Activated CD8-positive, alpha-beta T cell treated with anti-CD3 and anti-CD28 coated beads for 36 hours (primary cell): ENCODE measurements around the gene DHX34. TPM values are rescaled to one million over a fixed set of nuclear protein-coding genes. Genes with fewer than 3 reads are reported as not detected.
"Not testable (repeated sequence)": the region's sequence is repeated elsewhere in the genome, so short reads cannot be mapped to it uniquely, and the experiment has no call there.

Experiments used
- ATAC-seq: fragments of 200-7000 bp; cut with Tn5 transposase; one replicate; pipeline ENCODE4 v1.10.0; 2021; ENCODE audit warnings: mild to moderate bottlenecking, moderate library complexity
- CTCF ChIA-PET: fragments of 350-600 bp; sonication (Branson Sonifier 250); formaldehyde crosslinking; loops from one replicate; lab custom pipeline; 2021; ENCODE audit warnings: antibody characterized with exemption; lab: Charles Lee
- POLR2A ChIA-PET: fragments of 350-600 bp; sonication (Branson Sonifier 250); formaldehyde crosslinking; loops from one replicate; lab custom pipeline; 2021; ENCODE audit warnings: antibody characterized with exemption; lab: Charles Lee
- DNase-seq: peaks from one replicate; pipeline ENCODE4 v3.0.0-alpha.2; 2020
- H3K27ac Mint-ChIP-seq: one replicate; pipeline ENCODE4 v1.8.0; 2021; ENCODE audit warnings: mild to moderate bottlenecking, mixed read lengths
- H3K27me3 Mint-ChIP-seq: one replicate; pipeline ENCODE4 v1.8.0; 2021; ENCODE audit warnings: mixed read lengths
- H3K36me3 Mint-ChIP-seq: one replicate; pipeline ENCODE4 v1.8.0; 2021; ENCODE audit warnings: low read depth, mixed read lengths
- H3K4me1 Mint-ChIP-seq: one replicate; pipeline ENCODE4 v1.8.0; 2021; ENCODE audit warnings: low read depth, mixed read lengths
- H3K4me3 Mint-ChIP-seq: one replicate; pipeline ENCODE4 v1.8.0; 2021; ENCODE audit warnings: mild to moderate bottlenecking, moderate library complexity, mixed read lengths
- H3K9me3 Mint-ChIP-seq: one replicate; pipeline ENCODE4 v1.8.0; 2021; ENCODE audit warnings: mixed read lengths
- CTCF ChIP-seq: fragments of 200-600 bp; IDR thresholded peaks from one replicate; pipeline ENCODE4 v1.8.0; 2022; ENCODE audit warnings: antibody characterized with exemption, mild to moderate bottlenecking
- intact Hi-C: fragments of 100-400 bp; cut with micrococcal nuclease; formaldehyde crosslinking; loops from one replicate; pipeline ENCODE4 v1.10.0; 2022
- total RNA-seq, 2 experiments: library from RNA; stranded (reverse); gene quantifications; one replicate each; pipeline ENCODE4 v1.2.3, GENCODE V29; 2021

The DHX34 gene
- total RNA-seq, 2 experiments from 2014 or later, result 14.2 to 14.9 TPM

DNA sequence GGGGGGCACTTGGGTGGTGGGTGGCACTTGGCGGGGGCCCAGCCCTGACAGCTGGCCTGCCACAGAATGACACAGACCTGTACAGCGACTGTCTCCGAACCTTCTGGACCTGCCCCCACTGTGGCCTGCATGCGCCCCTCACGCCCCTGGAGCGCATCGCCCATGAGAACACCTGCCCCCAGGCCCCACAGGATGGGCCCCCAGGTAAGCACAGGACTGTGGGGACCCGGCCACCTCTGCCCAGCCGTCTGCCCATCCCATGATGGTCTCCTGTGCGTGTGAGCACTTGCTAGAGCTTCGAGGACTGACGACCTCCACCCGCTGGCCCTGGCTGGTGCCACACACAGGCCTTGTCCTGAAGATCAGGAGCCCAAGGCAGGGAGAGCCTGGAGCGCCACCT lies 32.0 kb downstream of the DHX34 start:
- peak overlapping the region; percentile 25 for H3K27ac Mint-ChIP-seq
- CTCF ChIA-PET, result no interaction called here
- ATAC-seq (no peak), DNase-seq (no peak)
- peaks cover 26% of the 10 kb centered on the region for H3K4me1 Mint-ChIP-seq
- intact Hi-C loops, result no loop called here
- peaks cover 21% of the 10 kb centered on the region for H3K36me3 Mint-ChIP-seq
- H3K9me3 Mint-ChIP-seq, result no peaks in the 10 kb centered on the region
- H3K4me3 Mint-ChIP-seq, result no peak overlapping the region
- no peak for TF ChIP-seq CTCF
- H3K27me3 Mint-ChIP-seq, result no peaks in the 10 kb centered on the region
- POLR2A ChIA-PET, result no interaction called here

- DNase-seq (peak; percentile 34), ATAC-seq (peak; percentile 52)
- TF ChIP-seq CTCF, result no peak
- H3K4me3 Mint-ChIP-seq, result no peak overlapping the region
- no peaks in the 10 kb centered on the region for H3K9me3 Mint-ChIP-seq
- CTCF ChIA-PET, result interaction anchor here (2.3 kb wide), 1 partner anchor 10 kb away, joined by 12 read pairs; no protein-coding TSS in a partner anchor
- peaks cover 26% of the 10 kb centered on the region for H3K4me1 Mint-ChIP-seq
- POLR2A ChIA-PET, result no interaction called here
- H3K36me3 Mint-ChIP-seq, result peaks cover 21% of the 10 kb centered on the region
- no peaks in the 10 kb centered on the region for H3K27me3 Mint-ChIP-seq
- intact Hi-C loops, result no loop called here
- H3K27ac Mint-ChIP-seq, result peak overlapping the region; percentile 25
These were observed 32.7 kb downstream of the DHX34 start for GRCh38 chr19:47381653-47382279.

DNA sequence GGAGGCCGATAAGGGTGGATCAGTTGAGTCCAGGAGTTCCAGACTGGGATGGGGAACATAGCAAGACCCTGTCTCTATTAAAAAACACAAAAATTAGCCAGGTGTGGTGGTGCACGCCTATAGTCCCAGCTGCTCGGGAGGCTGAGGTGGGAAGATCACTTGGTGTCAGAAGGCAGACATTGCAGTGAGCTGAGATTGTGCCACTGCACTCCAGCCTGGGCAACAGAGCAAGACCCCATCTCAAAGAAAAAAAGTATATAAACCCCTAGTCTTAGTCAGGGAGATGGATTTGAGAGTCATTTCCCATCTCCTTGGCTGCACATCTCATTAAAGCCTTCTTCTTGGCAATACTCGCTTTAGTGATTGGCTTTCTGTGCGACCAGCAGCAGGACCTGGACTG lies 34.8 kb downstream of the DHX34 start:
- DNase-seq, H3K27me3 Mint-ChIP-seq, ATAC-seq, intact Hi-C loops, H3K4me3 Mint-ChIP-seq, H3K27ac Mint-ChIP-seq, H3K9me3 Mint-ChIP-seq: not testable (repeated sequence)
- peaks cover 21% of the 10 kb centered on the region for H3K36me3 Mint-ChIP-seq
- ChIA-PET POLR2A (interaction anchor here (0.6 to 1.9 kb wide), 2 partner anchors 109 to 1483 kb away, joined by 3 to 4 read pairs; partner anchors contain the start of gene INAFM1), CTCF (interaction anchor here (1.4 to 2.3 kb wide), 2 partner anchors 7 to 44 kb away, joined by 4 to 12 read pairs; no protein-coding TSS in a partner anchor)
- peaks cover 26% of the 10 kb centered on the region for H3K4me1 Mint-ChIP-seq

DNA sequence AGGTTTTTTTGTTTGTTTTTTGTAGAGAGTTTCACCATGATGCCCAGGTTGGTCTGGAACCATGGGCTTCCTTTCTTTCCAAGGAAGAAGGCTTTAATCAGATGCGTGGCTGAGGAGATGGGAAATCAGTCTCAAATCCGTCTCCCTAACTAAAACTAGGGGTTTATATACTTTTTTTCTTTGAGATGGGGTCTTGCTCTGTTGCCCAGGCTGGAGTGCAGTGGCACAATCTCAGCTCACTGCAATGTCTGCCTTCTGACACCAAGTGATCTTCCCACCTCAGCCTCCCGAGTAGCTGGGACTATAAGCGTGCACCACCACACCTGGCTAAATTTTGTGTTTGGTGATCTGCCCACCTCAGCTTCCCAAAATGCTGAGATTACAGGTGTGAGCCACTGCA lies 35.4 kb downstream of the DHX34 start:
- H3K9me3 Mint-ChIP-seq, result not testable (repeated sequence)

GRCh38 chr19:47386582-47386981 lies 37.5 kb downstream of the DHX34 start:
- H3K4me1 Mint-ChIP-seq, result peaks cover 17% of the 10 kb centered on the region
- DNase-seq, H3K36me3 Mint-ChIP-seq, intact Hi-C loops, H3K27ac Mint-ChIP-seq, H3K9me3 Mint-ChIP-seq, H3K4me3 Mint-ChIP-seq, POLR2A ChIA-PET, ATAC-seq, H3K27me3 Mint-ChIP-seq: not testable (repeated sequence)
- CTCF ChIA-PET, result interaction anchor here (2.1 kb wide), 1 partner anchor 37 kb away, joined by 8 read pairs; the partner anchor contains the start of gene DHX34

More for the DNA sequence above, 35.4 kb downstream of the DHX34 start:
- H3K27me3 Mint-ChIP-seq, intact Hi-C loops, DNase-seq, H3K27ac Mint-ChIP-seq, ATAC-seq, H3K4me3 Mint-ChIP-seq: not testable (repeated sequence)
- H3K36me3 Mint-ChIP-seq, result peaks cover 21% of the 10 kb centered on the region
- POLR2A ChIA-PET, result interaction anchor here (0.6 to 1.9 kb wide), 3 partner anchors 110 to 1484 kb away, joined by 3 to 4 read pairs (median 3); partner anchors contain the start of gene INAFM1
- H3K4me1 Mint-ChIP-seq, result peaks cover 26% of the 10 kb centered on the region
- CTCF ChIA-PET, result interaction anchor here (1.4 kb wide), 1 partner anchor 44 kb away, joined by 4 read pairs; no protein-coding TSS in a partner anchor

GRCh38 chr19:47387623-47388022 lies 38.5 kb downstream of the DHX34 start:
- peaks cover 11% of the 10 kb centered on the region for H3K4me1 Mint-ChIP-seq
- H3K27me3 Mint-ChIP-seq, H3K27ac Mint-ChIP-seq, H3K36me3 Mint-ChIP-seq, ATAC-seq, DNase-seq, H3K4me3 Mint-ChIP-seq, H3K9me3 Mint-ChIP-seq, POLR2A ChIA-PET, intact Hi-C loops: not testable (repeated sequence)
- CTCF ChIA-PET, result interaction anchor here (0.8 to 2.0 kb wide), 2 partner anchors 49 to 274 kb away, joined by 3 to 5 read pairs; no protein-coding TSS in a partner anchor

DNA sequence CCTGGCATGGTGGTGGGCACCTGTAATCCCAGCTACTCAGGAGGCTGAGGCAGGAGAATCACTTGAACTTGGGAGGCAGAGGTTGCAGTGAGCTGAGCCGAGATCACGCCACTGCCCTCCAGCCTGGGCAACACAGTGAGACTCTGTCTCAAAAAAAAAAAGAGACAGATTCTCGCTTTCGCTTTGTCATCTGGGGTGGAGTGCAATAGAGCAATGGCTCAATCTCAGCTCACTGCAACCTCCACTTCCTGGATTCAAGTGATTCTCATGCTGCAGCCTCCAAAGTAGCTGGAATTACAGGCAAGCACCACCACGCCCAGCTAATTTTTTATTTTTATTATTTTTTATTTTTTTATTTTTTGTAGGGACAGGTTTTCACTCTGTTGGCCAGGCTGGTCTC lies 39.6 kb downstream of the DHX34 start:
- not testable (repeated sequence) for H3K4me1 Mint-ChIP-seq

More for the DNA sequence above, 39.6 kb downstream of the DHX34 start:
- H3K36me3 Mint-ChIP-seq, intact Hi-C loops, DNase-seq, H3K9me3 Mint-ChIP-seq, H3K27ac Mint-ChIP-seq, H3K27me3 Mint-ChIP-seq, ATAC-seq, H3K4me3 Mint-ChIP-seq, POLR2A ChIA-PET: not testable (repeated sequence)
- CTCF ChIA-PET, result interaction anchor here (1.1 to 2.0 kb wide), 3 partner anchors 40 to 92 kb away, joined by 3 to 5 read pairs (median 4); partner anchors contain the start of gene DHX34
